DOHH2 (cell line): ENCODE results near the gene INSIG2.

Source experiments
- H3F3A ChIP-seq: fragments of 200-600 bp; sonication (generic), shearing (Covaris generic); 2 replicates; pipeline ENCODE4 v1.6.0; 2016; ENCODE audit warnings: antibody characterized with exemption, mild to moderate bottlenecking; ENCODE audit not compliant: control insufficient read depth, insufficient read depth
- H3K27ac ChIP-seq: fragments of 200-600 bp; sonication (generic); 2 replicates; pipeline ENCODE4 v1.5.1; 2014; ENCODE audit warnings: low read depth, mild to moderate bottlenecking, low read length, moderate library complexity
- H3K27me3 ChIP-seq: fragments of 200-600 bp; sonication (generic); 2 replicates; pipeline ENCODE4 v1.6.1; 2014; ENCODE audit warnings: mild to moderate bottlenecking, low read length, mixed read lengths; ENCODE audit not compliant: control insufficient read depth
- H3K36me3 ChIP-seq: fragments of 200-600 bp; sonication (generic); 2 replicates; pipeline ENCODE4 v1.6.1; 2014; ENCODE audit warnings: mild to moderate bottlenecking, low read length, moderate library complexity, mixed read lengths; ENCODE audit not compliant: control insufficient read depth
- H3K4me1 ChIP-seq: fragments of 200-600 bp; sonication (generic); 2 replicates; pipeline ENCODE4 v1.6.1; 2014; ENCODE audit warnings: mild to moderate bottlenecking, low read length, mixed read lengths; ENCODE audit not compliant: control insufficient read depth
- H3K4me2 ChIP-seq: fragments of 200-600 bp; sonication (generic); 2 replicates; pipeline ENCODE4 v1.6.0; 2014; ENCODE audit warnings: mild to moderate bottlenecking, low read length, moderate library complexity
- H3K4me3 ChIP-seq: fragments of 200-600 bp; sonication (generic); 2 replicates; pipeline ENCODE4 v1.5.1; 2014; ENCODE audit warnings: mild to moderate bottlenecking, low read length, mixed read lengths
- H3K79me2 ChIP-seq: fragments of 200-600 bp; sonication (generic); 2 replicates; pipeline ENCODE4 v1.6.1; 2014; ENCODE audit warnings: mild to moderate bottlenecking, low read length, mixed read lengths; ENCODE audit not compliant: control insufficient read depth
- H3K9me2 ChIP-seq: fragments of 200-600 bp; sonication (generic); replicated peaks from 2 replicates; pipeline ENCODE4 v1.6.1; 2014; ENCODE audit warnings: mild to moderate bottlenecking, low read length, mixed read lengths; ENCODE audit not compliant: control insufficient read depth
- H3K9me3 ChIP-seq: fragments of 200-600 bp; sonication (generic); 2 replicates; pipeline ENCODE4 v1.6.1; 2014; ENCODE audit warnings: antibody characterized with exemption, low read length, mixed read lengths; ENCODE audit not compliant: control insufficient read depth, insufficient read depth
- H4K20me1 ChIP-seq: fragments of 200-600 bp; sonication (generic); 2 replicates; pipeline ENCODE4 v1.6.0; 2014; ENCODE audit warnings: low read depth, mild to moderate bottlenecking, antibody characterized with exemption, low read length, moderate library complexity; ENCODE audit not compliant: control insufficient read depth, insufficient read depth
- CTCF ChIP-seq: fragments of 200-600 bp; sonication (generic); IDR thresholded peaks from one replicate; pipeline ENCODE4 v1.5.1; 2014; ENCODE audit warnings: antibody characterized with exemption, mild to moderate bottlenecking, low read depth, low read length; ENCODE audit not compliant: poor library complexity, severe bottlenecking
- EZH2phosphoT487 ChIP-seq: fragments of 200-600 bp; sonication (generic); IDR thresholded peaks from 2 replicates; pipeline ENCODE4 v1.6.1; 2017; ENCODE audit warnings: borderline replicate concordance, mild to moderate bottlenecking, antibody characterized with exemption, low read length, moderate library complexity, mixed read lengths

INSIG2 gene

DNA sequence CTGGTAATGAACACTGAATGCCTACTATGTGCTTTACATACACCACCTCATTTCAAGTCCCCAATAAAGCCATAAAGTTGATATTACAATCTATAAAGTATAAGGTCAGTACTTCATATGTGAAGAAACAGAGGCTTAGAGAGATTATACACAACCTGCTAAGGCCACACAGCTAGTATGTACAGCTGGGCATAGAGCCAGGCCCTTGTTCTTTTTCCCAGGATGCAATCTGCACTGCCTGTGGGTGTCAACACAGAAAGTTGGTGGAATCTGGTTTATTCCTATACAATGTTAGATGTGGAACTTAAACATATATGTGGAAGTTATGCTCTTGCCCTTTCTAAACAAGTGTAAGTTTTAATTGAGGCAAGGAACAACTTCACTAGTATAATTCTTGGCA, 32.8 kb downstream of the INSIG2 start:
- H3K4me2 ChIP-seq, result no peak overlapping the region

DNA sequence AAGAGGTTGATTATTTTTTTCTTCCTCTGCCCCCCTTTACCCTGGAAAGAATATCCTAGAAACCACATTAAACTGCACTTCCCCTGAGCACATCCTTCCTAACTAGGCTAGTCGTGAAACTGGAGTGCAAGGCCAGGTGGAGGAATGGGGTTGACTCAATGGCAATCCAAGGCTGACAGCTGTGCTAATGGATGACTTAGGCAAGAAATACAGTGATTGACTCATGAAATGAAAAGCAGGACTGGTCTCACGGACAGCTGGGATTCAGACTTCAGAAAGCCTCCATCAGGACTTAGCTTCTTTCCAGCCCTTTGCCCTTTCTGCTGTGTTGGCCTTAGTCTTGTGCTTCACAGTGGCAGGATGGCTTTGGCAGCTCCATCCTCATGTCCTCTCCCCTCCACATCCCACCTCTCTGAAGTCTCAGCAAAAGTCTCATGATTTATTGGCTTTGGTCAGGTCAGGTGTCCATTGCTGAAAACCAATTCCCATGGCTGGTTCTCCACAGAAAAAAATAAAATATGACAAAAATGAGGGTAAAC, 33.8 kb downstream of the INSIG2 start:
- H4K20me1 ChIP-seq, result no peaks in the 10 kb centered on the region
- no peaks in the 10 kb centered on the region for H3K9me3 ChIP-seq
- H3K79me2 ChIP-seq, result no peaks in the 10 kb centered on the region
- H3K4me3 ChIP-seq, result no peak overlapping the region
- no peaks in the 10 kb centered on the region for H3K27me3 ChIP-seq
- no peaks in the 10 kb centered on the region; the same call in 1 of the 2 replicates for H3F3A ChIP-seq
- no peak overlapping the region for H3K4me2 ChIP-seq
- peaks cover 8% of the 10 kb centered on the region for H3K4me1 ChIP-seq
- no peaks in the 10 kb centered on the region for H3K9me2 ChIP-seq
- no peaks in the 10 kb centered on the region for H3K36me3 ChIP-seq
- no peak for TF ChIP-seq EZH2phosphoT487
- no peak for TF ChIP-seq CTCF
- H3K27ac ChIP-seq, result no peak overlapping the region

More for the DNA sequence above, 32.8 kb downstream of the INSIG2 start:
- no peaks in the 10 kb centered on the region for H3K36me3 ChIP-seq
- H3K27me3 ChIP-seq, result no peaks in the 10 kb centered on the region
- H3K9me3 ChIP-seq, result no peaks in the 10 kb centered on the region
- no peaks in the 10 kb centered on the region; the same call in 1 of the 2 replicates for H3F3A ChIP-seq
- H3K9me2 ChIP-seq, result no peaks in the 10 kb centered on the region
- H3K4me1 ChIP-seq, result peaks cover 8% of the 10 kb centered on the region
- no peak overlapping the region for H3K27ac ChIP-seq
- no peak overlapping the region for H3K4me3 ChIP-seq
- no peaks in the 10 kb centered on the region for H3K79me2 ChIP-seq
- TF ChIP-seq EZH2phosphoT487 (no peak), CTCF (no peak)
- H4K20me1 ChIP-seq, result no peaks in the 10 kb centered on the region

DNA sequence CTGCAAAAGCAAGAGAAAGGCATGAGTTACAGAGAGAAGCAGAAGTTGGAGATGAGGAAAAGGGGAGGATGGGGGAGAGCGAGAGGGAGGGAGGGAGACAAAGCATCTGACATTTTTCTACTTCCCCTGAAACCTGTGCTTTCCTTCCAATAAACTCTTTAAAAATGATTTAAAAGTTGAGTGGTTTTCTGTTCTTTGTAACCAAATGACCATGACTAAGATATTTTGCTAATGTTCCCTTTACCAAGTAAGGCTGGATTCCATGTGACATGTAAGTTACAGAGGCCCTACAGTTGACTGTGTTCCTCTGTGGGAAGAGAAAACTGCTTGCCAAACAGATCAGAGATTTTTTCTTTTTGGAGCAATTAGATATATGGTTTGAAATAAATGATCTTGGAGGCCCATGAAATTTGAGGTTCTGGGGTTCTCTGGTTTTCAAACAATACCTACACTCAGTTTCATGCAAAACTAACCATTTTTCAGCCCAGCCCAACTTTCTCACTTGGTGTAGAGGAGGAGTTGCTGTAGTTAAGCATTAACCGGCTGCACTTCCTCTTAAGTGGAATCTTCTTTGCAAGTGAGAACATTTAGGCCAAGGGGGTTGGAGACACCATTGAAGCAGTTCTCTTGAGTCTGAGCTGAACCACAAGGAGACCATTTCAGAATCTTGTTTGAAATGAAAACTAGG, 34.5 kb downstream of the INSIG2 start:
- Histone ChIP-seq H3K27ac (no peak overlapping the region), H3K4me2 (no peak overlapping the region), H3K36me3 (no peaks in the 10 kb centered on the region), H3K4me1 (peaks cover 8% of the 10 kb centered on the region), H4K20me1 (no peaks in the 10 kb centered on the region), H3K27me3 (no peaks in the 10 kb centered on the region), H3K9me3 (no peaks in the 10 kb centered on the region), H3K9me2 (no peaks in the 10 kb centered on the region), H3K79me2 (no peaks in the 10 kb centered on the region), H3K4me3 (no peak overlapping the region), H3F3A (no peaks in the 10 kb centered on the region; the same call in 1 of the 2 replicates)
- TF ChIP-seq EZH2phosphoT487 (no peak), CTCF (no peak)
